HCT116 (cell line): ENCODE results near the gene CALD1. TPM values are rescaled to one million over a fixed set of nuclear protein-coding genes. Genes with fewer than 3 reads are reported as not detected.

Source experiments
- ATAC-seq: fragments of 200-7000 bp; cut with Tn5 transposase; 2 replicates; pipeline ENCODE4 v1.9.1; 2020; ENCODE audit warnings: mild to moderate bottlenecking, moderate library complexity
- BruUV-seq: library from RNA; stranded (reverse); fragments of 400-500 nt; replicated peaks from 2 replicates; lab custom pipeline; 2021; lab: Mats Ljungman, UMichigan
- CTCF ChIA-PET: fragments of 300-600 bp; sonication (Branson Sonifier 250); formaldehyde crosslinking; loops from one replicate; lab custom pipeline; 2021; ENCODE audit warnings: antibody characterized with exemption; lab: Charles Lee
- POLR2A ChIA-PET: fragments of 300-600, 350-600 bp; sonication (Branson Sonifier 250); formaldehyde crosslinking; loops from one replicate; lab custom pipeline; 2021; ENCODE audit warnings: antibody characterized with exemption; lab: Charles Lee
- RAD21 ChIA-PET, 2 experiments: fragments of 300-600 bp; sonication (Branson Sonifier 250); formaldehyde crosslinking; loops; one replicate each; lab custom pipeline; 2023; ENCODE audit warnings: low total read pairs in 2 of 2; ENCODE audit not compliant: uncharacterized antibody in 2 of 2, unreplicated experiment in 2 of 2, low non-redundant PET in 1 of 2; lab: Charles Lee
- DNase-seq: peaks from one replicate; pipeline ENCODE4 v3.0.0-alpha.2; 2010; ENCODE audit warnings: low read depth, low spot score
- H2AFZ ChIP-seq: fragments of 200-600 bp; shearing (Covaris generic), sonication (generic); 2 replicates; pipeline ENCODE4 v1.6.1; 2017; ENCODE audit warnings: low read depth, mixed run types, mixed read lengths, antibody characterized with exemption, low read length; ENCODE audit not compliant: poor library complexity, severe bottlenecking
- H3K27ac ChIP-seq: 2 replicates; pipeline ENCODE4 v1.5.1; 2012; ENCODE audit warnings: low read depth, low read length
- H3K27me3 ChIP-seq: fragments of 200-600 bp; sonication (generic); 2 replicates; pipeline ENCODE4 v1.6.1; 2016; ENCODE audit warnings: mixed run types, low read length, mixed read lengths; ENCODE audit not compliant: insufficient read depth
- H3K36me3 ChIP-seq, 2 experiments: fragments of 200-500 bp in 1 of 2; fragments of 200-600 bp in 1 of 2; sonication (Bioruptor generic) in 1 of 2; sonication (generic) in 1 of 2; 2 replicates each; pipeline versions ENCODE4 v1.5.1 to v1.6.1; 2014 to 2016; ENCODE audit warnings: low read length in 2 of 2, inconsistent platforms in 1 of 2, mixed read lengths in 1 of 2, mixed run types in 1 of 2; ENCODE audit not compliant: insufficient read depth in 2 of 2, control insufficient read depth in 1 of 2
- H3K4me1 ChIP-seq, 2 experiments: fragments of 200-600 bp in 1 of 2; sonication (generic) in 1 of 2; 2 replicates each; pipeline versions ENCODE4 v1.5.1 to v1.6.1; 2012 to 2017; ENCODE audit warnings: low read length in 2 of 2, inconsistent platforms in 1 of 2, mild to moderate bottlenecking in 1 of 2, mixed read lengths in 1 of 2, mixed run types in 1 of 2, moderate library complexity in 1 of 2; ENCODE audit not compliant: insufficient read depth in 2 of 2, control insufficient read depth in 1 of 2
- H3K4me2 ChIP-seq: fragments of 200-600 bp; sonication (generic); 2 replicates; pipeline ENCODE4 v1.6.1; 2017; ENCODE audit warnings: mixed run types, low read length, mixed read lengths
- H3K4me3 ChIP-seq, 2 experiments: fragments of 200-600 bp in 1 of 2; sonication (generic) in 1 of 2; replicated peaks in 1 of 2; 2 replicates each; pipeline ENCODE4 v1.5.1; 2011 to 2016; ENCODE audit warnings: low read length in 2 of 2, control low read depth in 1 of 2, low read depth in 1 of 2, mild to moderate bottlenecking in 1 of 2, mixed read lengths in 1 of 2, mixed run types in 1 of 2
- H3K79me2 ChIP-seq: fragments of 200-600 bp; sonication (generic); 2 replicates; pipeline ENCODE4 v1.6.1; 2017; ENCODE audit warnings: mild to moderate bottlenecking, mixed run types, low read length, moderate library complexity, mixed read lengths; ENCODE audit not compliant: insufficient read depth
- H3K9ac ChIP-seq: fragments of 200-600 bp; sonication (generic); 2 replicates; pipeline ENCODE4 v1.6.1; 2016; ENCODE audit warnings: low read length, mixed read lengths
- H3K9me2 ChIP-seq: fragments of 200-600 bp; sonication (generic), shearing (Covaris generic); 2 replicates; pipeline ENCODE4 v1.6.1; 2017; ENCODE audit warnings: mixed run types, mild to moderate bottlenecking, moderate library complexity; ENCODE audit not compliant: insufficient read depth
- H3K9me3 ChIP-seq, 2 experiments: fragments of 200-500 bp in 1 of 2; fragments of 200-600 bp in 1 of 2; sonication (Bioruptor generic) in 1 of 2; sonication (generic) in 1 of 2; 2 replicates each; pipeline ENCODE4 v1.6.1; 2014 to 2017; ENCODE audit warnings: low read length in 2 of 2, mixed read lengths in 2 of 2, inconsistent platforms in 1 of 2, low read depth in 1 of 2, mild to moderate bottlenecking in 1 of 2, mixed run types in 1 of 2, moderate library complexity in 1 of 2; ENCODE audit not compliant: control insufficient read depth in 1 of 2, insufficient read depth in 1 of 2
- H4K20me1 ChIP-seq: fragments of 200-600 bp; sonication (generic), shearing (Covaris generic); 2 replicates; pipeline ENCODE4 v1.6.1; 2017; ENCODE audit warnings: mixed run types, mild to moderate bottlenecking, moderate library complexity; ENCODE audit not compliant: insufficient read depth
- CBX3 ChIP-seq: IDR thresholded peaks from 2 replicates; pipeline ENCODE4 v1.6.1; 2012; ENCODE audit warnings: low read depth
- CEBPB ChIP-seq: IDR thresholded peaks from 2 replicates; pipeline ENCODE4 v1.6.1; 2012; ENCODE audit warnings: low read depth
- ELF1 ChIP-seq: IDR thresholded peaks from 2 replicates; pipeline ENCODE4 v1.6.1; 2012; ENCODE audit warnings: low read depth, borderline replicate concordance
- FOSL1 ChIP-seq: IDR thresholded peaks from 2 replicates; pipeline ENCODE4 v1.6.1; 2012; ENCODE audit warnings: low read depth
- SIN3A ChIP-seq: IDR thresholded peaks from 2 replicates; pipeline ENCODE4 v1.6.1; 2012; ENCODE audit warnings: low read depth
- TCF7L2 ChIP-seq: IDR thresholded peaks from 2 replicates; pipeline ENCODE4 v1.7.0; 2011; ENCODE audit warnings: borderline replicate concordance, inconsistent platforms; ENCODE audit not compliant: insufficient read depth, insufficient read length; ENCODE audit errors: extremely low read depth
- ZNF274 ChIP-seq: fragments of 200-500 bp; sonication (Bioruptor generic); IDR thresholded peaks from 2 replicates; pipeline ENCODE4 v1.6.1; 2014; ENCODE audit warnings: mild to moderate bottlenecking, low read depth, low read length, inconsistent platforms
- intact Hi-C: fragments of 100-400 bp; cut with micrococcal nuclease; formaldehyde crosslinking; loops from 2 replicates; pipeline ENCODE4 v1.10.0; 2022
- total RNA-seq: library from RNA; stranded (reverse); gene quantifications from one replicate; pipeline ENCODE4 v1.2.1, GENCODE V29; 2021; ENCODE audit not compliant: unreplicated experiment
- TF ChIP-seq, protein P1 (sequence below): IDR thresholded peaks from 2 replicates; pipeline ENCODE4 v1.6.1; 2012
- TF ChIP-seq, protein P2 (sequence below): IDR thresholded peaks from 2 replicates; pipeline ENCODE4 v1.6.1; 2012; ENCODE audit warnings: low read depth
- TF ChIP-seq, protein P3 (sequence below): IDR thresholded peaks from 2 replicates; pipeline ENCODE4 v1.6.1; 2011; ENCODE audit warnings: mild to moderate bottlenecking, low read length, moderate library complexity; ENCODE audit not compliant: insufficient replicate concordance; ENCODE audit errors: extremely low read depth

CALD1 gene
- total RNA-seq, 1 experiment from 2014 or later = 66.8 TPM

DNA sequence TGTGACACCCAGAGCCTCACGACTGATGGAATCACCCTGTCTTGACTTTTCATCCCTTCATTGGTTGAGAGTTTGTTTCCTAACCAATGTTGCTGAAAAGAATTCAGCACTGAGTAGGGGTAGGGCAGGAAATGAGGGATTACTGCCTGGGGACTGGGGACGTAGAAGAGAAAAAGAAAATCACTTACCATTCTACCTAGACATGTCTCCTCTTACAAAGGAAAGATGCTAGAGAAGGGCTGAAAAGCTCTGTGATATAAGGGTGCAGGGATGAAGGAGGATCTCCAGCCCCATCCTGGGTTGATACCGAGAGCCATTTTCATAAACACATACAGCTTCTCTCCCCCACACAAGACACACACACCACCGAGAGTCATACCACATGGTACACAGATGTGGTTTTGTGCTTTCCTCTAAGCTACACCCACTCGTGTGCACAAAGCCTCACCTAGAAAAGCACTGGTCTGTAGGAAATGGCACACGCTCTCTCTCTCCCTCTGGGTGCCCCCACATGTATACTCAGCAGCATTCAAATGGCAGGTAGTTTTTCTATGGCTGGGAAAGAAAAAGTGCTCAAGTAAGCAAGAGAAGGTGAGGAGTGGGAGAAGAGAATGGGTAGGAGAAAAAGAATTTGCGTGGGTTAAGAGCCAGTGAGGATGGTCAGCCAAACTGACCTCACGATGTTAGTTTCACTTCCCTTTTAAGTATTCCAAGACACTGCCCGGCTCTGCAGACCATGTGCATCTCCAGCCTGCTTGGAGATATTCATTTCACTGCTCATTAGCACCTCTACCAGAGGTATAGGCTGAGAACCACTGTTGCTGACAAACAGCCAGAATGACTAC lies 85.8 kb downstream of the CALD1 start:
- ChIA-PET RAD21 (no interaction called here), POLR2A (no interaction called here), CTCF (no interaction called here)
- intact Hi-C loops = no loop called here
- H3K4me1 ChIP-seq = no peaks in the 10 kb centered on the region
- no peak overlapping the region for H3K9ac ChIP-seq
- no peaks in the 10 kb centered on the region for H3K9me2 ChIP-seq
- ATAC-seq (no peak), DNase-seq (no peak)
- no TSS peak for BruUV-seq
- no peaks in the 10 kb centered on the region for H4K20me1 ChIP-seq
- H3K27ac ChIP-seq = no peak overlapping the region
- no peaks in the 10 kb centered on the region for H3K79me2 ChIP-seq
- H2AFZ ChIP-seq = no peak overlapping the region
- no peaks in the 10 kb centered on the region for H3K36me3 ChIP-seq
- no peak overlapping the region for H3K4me2 ChIP-seq
- TF ChIP-seq, protein P1, sequence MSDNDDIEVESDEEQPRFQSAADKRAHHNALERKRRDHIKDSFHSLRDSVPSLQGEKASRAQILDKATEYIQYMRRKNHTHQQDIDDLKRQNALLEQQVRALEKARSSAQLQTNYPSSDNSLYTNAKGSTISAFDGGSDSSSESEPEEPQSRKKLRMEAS = no peak
- TF ChIP-seq, protein P2, sequence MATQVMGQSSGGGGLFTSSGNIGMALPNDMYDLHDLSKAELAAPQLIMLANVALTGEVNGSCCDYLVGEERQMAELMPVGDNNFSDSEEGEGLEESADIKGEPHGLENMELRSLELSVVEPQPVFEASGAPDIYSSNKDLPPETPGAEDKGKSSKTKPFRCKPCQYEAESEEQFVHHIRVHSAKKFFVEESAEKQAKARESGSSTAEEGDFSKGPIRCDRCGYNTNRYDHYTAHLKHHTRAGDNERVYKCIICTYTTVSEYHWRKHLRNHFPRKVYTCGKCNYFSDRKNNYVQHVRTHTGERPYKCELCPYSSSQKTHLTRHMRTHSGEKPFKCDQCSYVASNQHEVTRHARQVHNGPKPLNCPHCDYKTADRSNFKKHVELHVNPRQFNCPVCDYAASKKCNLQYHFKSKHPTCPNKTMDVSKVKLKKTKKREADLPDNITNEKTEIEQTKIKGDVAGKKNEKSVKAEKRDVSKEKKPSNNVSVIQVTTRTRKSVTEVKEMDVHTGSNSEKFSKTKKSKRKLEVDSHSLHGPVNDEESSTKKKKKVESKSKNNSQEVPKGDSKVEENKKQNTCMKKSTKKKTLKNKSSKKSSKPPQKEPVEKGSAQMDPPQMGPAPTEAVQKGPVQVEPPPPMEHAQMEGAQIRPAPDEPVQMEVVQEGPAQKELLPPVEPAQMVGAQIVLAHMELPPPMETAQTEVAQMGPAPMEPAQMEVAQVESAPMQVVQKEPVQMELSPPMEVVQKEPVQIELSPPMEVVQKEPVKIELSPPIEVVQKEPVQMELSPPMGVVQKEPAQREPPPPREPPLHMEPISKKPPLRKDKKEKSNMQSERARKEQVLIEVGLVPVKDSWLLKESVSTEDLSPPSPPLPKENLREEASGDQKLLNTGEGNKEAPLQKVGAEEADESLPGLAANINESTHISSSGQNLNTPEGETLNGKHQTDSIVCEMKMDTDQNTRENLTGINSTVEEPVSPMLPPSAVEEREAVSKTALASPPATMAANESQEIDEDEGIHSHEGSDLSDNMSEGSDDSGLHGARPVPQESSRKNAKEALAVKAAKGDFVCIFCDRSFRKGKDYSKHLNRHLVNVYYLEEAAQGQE = no peak
- no peak for TF ChIP-seq ZNF274
- TF ChIP-seq ELF1 = no peak
- no peak for TF ChIP-seq CEBPB
- TF ChIP-seq, protein P3, sequence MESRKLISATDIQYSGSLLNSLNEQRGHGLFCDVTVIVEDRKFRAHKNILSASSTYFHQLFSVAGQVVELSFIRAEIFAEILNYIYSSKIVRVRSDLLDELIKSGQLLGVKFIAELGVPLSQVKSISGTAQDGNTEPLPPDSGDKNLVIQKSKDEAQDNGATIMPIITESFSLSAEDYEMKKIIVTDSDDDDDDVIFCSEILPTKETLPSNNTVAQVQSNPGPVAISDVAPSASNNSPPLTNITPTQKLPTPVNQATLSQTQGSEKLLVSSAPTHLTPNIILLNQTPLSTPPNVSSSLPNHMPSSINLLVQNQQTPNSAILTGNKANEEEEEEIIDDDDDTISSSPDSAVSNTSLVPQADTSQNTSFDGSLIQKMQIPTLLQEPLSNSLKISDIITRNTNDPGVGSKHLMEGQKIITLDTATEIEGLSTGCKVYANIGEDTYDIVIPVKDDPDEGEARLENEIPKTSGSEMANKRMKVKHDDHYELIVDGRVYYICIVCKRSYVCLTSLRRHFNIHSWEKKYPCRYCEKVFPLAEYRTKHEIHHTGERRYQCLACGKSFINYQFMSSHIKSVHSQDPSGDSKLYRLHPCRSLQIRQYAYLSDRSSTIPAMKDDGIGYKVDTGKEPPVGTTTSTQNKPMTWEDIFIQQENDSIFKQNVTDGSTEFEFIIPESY = no peak
- TF ChIP-seq CBX3 = no peak
- TF ChIP-seq TCF7L2 = no peak
- TF ChIP-seq SIN3A = no peak
- no peak for TF ChIP-seq FOSL1
- no peak overlapping the region for H3K4me3 ChIP-seq
- no peaks in the 10 kb centered on the region for H3K9me3 ChIP-seq
- no peaks in the 10 kb centered on the region for H3K27me3 ChIP-seq
